GM03348 (cell line): ENCODE measurements around the gene MLYCD.
A peak's percentile ranks its signal among the peaks of the same experiment; 100 is the strongest.

ENCODE experiments used
- DNase-seq: peaks from one replicate; pipeline ENCODE4 v3.0.0; 2012; ENCODE audit warnings: low spot score

Gene MLYCD

DNA sequence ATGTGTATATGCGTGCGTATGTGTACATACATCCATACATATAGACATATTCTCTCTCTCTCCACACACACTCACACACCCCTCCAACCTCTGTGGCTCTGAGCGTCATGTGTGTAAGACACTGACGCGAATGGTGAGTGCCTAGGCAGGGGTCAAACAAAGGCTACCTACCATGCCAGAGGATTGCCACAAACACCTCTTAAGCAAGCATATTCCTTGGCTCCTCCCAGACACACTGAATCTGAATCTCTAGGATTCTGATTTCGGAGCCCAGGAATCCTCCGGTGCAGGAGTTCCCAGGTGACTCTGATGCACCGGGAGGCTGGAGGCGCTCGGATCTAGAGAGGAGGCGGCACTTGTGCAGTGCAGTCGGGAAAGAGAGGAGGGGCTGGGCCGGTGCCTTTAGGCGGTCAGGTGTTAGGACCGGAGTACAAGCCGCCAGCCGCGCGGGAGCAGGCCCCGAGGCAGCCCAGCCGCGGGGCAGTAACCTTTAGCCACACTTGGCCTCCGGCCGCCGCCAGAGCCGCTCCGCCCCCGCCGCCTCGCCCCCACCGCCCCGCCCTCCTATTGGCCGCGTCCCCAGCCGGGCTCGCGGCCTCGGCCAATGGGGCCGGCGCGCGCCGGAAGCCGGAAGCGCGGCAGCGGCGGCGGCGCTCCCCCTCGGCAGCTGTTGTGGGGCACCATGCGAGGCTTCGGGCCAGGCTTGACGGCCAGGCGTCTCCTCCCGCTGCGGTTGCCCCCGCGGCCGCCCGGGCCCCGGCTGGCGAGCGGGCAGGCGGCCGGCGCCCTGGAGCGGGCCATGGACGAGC, at the start of gene MLYCD:
Gene MLYCD (plus strand): TSS at position 653 of the 809 bp plus-strand sequence. CDS start 30 bp downstream, at position 683.
- DNase-seq, result peak; percentile 99

DNA sequence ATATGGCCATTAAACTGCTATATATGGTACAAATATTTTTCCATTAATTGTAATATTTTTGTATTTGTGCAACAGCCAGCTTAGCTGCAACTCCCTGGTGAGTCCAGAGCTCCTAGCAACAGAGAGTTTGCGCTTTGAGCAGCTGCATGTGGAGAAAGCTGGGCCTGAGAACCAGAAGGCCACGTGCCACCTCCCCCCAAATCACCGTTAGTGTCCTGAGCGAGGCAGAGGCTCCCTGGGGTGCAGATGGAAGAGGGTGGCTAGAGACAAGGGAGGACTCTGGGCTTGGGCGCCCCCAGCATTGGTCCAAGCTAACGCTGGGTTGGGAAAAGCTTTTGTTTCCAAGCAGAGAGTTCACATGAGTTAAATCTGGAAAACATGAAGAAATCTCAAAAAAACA, 49.5 kb upstream of the MLYCD start:
- no peak for DNase-seq

DNA sequence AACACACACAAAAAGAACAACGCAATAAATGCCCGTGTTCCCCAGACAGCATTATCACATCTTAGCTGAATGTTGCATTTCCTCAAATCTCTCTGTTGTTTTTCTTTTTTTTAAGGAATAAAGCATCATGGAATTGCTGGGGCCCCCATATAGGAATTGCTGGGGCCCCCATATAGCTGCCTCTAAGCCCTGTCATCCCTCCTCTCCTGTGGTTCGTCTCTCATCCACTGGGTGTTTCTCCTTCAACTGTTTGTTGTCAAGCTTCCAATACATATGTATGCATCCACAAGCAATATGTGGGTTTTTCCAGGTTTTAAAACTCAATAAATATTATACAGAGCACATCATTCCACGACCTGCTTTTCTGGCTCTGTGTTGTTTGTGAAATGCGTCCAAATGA, 48.0 kb upstream of the MLYCD start:
- no peak for DNase-seq

DNA sequence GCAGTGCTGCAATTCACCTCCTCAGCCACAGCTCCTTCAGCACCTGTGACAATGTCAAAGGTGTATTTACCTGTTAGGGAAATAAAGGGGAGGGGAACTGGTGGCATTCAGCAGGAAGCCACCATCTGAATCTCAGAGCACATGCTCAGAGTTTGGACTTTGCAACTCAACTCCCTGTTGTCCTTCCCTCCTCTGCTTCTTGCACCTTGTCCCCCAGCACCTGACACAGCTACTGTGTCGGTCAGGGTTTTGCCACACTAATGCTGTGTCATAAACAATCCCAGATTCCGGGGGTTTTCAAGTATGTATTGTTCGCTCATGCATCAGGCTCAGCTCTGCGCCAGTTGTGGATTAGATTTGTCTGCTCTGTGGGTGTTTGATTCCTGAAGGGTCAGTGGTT, 47.4 kb upstream of the MLYCD start:
- no peak for DNase-seq

DNA sequence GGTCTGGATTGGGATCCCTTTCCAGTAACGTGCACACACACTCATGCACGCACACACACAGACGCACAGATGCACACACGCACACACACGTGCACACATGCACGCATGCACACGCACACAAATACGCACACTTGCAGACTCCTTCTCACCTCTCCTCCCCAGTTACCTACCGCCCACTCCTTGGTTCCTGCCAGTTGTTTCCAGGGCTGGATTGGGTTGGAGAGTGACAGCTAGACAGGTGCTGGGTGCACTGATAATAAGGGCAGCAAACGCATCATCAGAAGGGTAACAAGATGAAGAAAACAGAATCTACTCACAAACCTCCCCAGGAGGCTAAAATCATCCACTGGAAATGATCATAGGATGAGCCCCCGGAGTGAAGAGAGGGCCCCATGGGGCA, 46.1 kb upstream of the MLYCD start:
- DNase-seq, result no peak

DNA sequence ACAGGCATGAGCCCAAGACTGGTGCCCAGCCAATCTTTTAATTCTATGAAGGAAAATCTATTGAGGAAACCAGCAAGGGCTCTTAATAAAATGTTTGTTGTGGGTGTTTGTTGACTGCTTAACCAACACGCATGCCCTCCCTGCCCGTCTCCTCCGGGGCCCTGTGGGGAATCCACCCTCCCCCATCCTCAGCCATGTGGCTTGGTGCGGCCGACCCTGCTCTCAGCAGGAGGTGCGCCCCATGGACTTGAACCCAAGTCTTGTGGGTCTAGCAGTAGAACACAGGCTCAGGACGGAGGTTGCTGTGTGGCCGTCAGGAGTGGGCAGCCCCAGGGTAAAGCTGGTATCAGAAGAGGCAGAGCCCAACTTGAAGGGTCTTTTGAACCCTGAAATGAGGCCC, 45.1 kb upstream of the MLYCD start:
- no peak for DNase-seq

DNA sequence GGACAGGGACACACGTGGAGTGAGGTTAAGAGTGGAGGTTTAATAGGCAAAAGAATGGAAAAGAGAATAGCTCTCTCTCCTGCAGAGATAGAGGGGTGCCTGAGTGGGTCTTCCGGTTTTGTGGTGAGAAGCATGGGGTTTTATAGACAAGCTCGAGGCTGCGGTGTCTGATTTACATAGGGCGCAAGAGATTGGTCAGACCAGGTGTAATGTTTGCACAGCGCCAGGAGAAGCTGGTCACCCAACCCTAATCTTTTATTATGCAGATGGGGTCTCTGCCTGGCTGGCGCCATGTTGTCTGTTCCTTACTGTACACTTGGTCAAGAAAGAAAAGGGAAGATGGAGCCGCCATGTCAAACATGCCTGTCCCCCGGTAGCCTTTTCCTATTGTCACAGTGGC, 44.5 kb upstream of the MLYCD start:
- DNase-seq, result no peak

DNA sequence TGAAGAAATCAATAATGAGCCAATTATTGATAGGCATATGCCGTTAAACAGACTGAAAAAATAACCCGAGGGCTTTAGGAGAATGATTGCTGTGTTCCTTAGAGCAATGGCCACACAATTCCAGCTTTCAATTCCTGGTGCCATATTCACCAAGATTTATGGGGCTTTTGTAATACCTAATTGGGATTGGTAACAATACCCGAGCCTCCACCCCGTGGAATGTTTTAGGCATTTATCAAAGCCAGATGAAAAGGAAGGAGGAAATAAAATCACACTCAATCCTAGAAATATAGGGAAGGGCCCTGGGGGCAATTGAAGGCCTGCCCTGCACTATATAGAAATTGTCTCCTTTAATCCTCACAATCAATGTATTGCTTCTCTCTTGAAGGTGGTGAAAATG, 42.1 kb upstream of the MLYCD start:
- DNase-seq, result no peak

DNA sequence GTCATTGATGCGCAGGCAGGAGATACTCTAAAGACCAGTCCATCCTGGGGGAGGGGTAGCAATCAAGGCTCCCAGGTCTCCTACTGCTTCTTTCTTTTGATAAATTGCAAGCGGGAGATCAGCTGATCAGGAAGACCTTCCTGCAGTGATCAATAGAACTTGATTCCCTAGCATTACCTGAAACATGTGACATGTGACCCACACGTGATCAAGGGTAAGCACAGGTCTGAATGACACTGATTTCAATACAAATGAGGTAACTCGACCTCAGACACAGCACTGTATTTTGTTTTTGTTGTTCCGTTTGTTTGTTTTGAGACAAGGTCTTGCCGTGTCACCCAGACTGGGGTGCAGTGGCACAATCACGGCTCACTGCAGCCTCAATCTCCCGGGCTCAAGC, 39.6 kb upstream of the MLYCD start:
- no peak for DNase-seq

DNA sequence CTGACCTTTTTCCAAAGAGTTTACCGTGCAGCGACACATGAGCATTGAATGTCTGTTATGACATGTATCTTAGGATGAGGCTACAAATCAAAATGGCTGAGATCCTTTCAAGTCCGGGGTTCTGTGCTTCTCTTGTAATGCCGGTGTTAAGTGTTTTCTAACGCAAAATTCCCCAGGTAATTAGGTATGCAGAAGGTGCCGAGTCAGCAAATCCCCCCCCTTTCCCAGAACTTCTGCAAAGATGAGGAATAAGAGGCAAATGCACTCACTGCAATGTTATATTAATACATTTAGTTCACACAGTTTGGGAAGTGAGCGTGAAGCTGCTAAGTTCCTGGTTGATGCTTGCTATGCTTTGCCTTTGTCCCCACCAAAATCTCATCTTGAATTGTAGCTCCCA, 36.3 kb upstream of the MLYCD start:
- no peak for DNase-seq

DNA sequence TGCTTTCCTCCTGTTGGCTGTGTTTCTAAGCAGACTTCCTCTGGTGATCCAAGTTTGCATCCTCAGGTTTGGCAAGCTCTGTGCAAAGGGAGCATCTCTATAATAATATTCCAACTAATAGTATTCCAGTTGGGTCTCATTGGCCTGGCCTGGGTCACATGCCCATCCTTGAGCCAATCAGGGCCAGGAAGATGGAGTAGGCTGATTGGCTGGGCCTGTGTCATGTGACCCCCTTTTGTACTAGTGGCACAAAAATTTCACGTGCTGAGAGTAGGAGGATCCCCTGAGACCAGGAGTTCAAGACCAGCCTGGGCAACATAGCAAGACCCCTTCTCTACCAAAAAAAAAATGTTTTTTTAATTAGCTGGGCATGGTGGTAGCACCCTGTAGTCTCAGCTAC, 35.2 kb upstream of the MLYCD start:
- DNase-seq, result no peak

DNA sequence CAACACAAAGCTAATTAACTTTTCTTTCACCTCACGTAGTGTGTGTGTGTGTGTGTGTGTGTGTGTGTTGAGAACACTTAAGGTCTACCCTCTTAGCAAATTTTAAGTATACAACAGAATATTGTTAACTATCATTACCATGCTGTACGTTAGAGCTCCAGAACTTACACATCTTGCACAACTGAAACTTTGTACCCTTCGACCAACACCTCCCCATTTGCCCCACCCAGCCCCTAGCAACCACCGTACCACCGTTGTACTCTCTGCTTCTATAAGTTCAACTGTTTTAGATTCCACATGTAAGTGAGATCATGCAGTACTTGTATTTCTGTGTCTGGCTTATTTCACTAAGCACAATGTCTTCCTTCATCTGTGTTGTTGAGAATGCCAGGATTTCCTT, 28.1 kb upstream of the MLYCD start:
- DNase-seq, result no peak

DNA sequence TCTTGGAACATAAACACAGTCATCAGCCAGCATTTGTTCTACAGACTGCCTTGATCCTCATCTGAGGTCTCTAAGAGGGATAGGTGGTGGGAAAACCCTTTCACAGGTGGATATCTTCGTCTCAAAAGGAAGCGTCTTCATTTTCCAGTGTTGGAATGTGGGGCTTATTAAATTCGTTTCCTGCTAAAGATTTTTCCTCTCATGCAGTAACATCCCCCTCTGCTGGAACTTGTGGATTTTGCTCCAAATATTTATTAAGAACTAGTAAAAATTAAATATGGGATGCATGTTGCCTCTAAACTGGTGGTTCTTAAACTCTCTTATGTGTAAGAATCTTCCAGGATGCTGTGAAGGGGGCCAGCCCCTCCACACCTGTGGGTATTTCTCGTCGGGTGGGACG, 20.1 kb upstream of the MLYCD start:
- DNase-seq, result peak; percentile 81

DNA sequence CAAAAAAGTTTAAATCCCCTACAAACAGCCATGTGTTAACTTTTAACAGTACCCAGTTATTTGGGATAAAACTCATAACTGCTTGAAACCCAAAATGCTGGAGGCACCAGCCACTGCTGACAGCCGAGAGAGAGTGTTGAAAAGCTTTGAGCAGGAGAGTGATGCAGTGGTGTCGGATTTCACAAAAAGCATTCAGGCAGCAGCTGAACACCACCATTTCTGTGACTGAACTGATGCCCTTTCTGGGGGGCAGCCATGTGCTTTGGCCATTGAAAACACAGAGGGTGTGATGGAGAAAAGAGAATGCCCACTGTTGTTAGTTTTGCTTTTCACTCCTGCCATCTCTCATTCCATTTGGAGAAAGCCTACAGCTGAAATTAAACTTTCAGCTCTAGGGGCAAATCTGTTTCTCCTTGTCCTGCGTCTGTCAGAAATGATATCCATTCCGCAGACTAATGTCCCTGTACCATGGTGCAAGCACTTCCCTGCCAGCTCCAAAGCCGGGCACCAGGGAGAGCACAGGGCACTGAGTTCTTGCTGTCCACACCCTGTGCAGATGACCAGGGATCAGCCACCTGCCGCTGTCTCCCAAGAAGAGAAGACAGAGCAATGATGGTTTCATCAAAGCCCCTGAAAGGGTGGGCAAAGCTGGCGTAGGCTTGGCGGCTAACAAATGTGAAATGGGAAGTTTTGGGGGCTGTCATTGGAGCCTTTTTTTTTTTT, 16.6 kb upstream of the MLYCD start:
- peak; percentile 12 for DNase-seq

DNA sequence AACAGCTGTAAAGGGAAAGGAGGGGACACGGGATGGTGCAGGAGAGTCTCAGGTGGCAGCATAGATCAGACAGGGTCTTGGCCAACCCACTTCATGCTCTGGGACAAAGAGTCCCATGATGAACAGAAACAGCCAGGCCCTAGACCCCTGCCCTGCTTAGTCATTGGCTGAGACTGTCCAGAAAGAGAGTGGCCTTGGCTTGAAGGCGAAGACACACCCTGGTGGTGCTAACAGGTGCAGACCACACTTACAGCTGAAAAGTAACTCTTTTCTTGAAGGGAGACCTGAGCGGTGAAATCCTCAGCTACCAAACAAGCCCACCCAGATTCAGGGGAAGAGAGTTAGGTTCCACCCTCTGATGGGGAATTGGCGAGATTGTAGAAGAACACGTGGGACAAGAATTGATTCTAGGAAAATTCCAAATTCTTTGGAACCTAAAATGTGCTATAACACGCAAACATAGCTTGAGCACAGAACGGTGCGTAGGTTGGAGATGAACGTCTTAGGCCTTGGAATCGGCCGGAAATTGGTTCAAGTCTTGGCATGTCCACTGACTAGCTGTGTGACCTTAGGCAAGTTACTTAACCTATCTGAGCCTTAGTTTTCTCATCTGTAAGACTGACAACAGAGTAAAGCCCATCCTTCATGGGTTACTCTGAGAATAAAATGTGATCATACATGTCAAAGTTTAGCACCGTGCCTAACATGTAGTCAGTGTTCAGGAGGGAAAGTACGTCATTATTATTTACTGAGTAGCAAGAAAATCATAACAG, 12.5 kb upstream of the MLYCD start:
- DNase-seq, result no peak

DNA sequence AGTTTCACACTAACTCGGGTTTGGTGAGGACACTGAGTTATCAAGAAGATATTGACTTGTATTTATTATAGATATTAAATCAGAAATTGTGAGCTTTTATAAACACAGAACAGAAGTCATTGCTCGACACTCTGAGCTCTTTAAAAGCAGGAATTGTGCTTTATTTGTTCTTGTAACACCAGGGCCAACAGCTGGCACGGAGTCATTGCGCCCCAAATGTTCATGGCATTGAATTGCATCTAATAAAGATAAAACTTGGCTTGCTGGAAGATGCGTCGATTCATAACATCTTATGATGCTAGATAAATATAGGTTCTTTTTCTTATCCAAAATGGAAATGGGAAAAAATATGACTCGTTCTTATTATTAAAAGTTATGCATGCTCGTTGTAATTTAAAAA, 11.8 kb upstream of the MLYCD start:
- DNase-seq, result peak; percentile 20

DNA sequence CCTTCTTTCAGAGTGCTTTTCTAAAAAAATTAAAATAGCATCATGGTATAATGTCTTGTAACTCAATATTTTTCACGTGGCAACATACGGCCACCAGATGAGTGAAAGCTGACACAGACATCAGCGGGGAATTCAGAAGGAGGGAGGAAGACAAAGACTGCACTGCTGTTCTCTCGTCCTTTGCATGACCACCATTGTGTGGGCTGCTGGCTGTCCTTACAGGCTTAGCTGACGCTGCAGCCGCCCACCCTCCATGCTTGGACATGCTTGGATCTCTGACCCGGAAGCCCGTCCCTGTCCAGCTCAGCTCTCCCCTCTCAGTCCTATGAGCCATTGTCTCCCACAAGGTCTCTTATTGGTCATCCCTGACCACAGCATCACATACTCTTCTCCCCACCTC, 11.4 kb upstream of the MLYCD start:
- DNase-seq, result peak; percentile 23

DNA sequence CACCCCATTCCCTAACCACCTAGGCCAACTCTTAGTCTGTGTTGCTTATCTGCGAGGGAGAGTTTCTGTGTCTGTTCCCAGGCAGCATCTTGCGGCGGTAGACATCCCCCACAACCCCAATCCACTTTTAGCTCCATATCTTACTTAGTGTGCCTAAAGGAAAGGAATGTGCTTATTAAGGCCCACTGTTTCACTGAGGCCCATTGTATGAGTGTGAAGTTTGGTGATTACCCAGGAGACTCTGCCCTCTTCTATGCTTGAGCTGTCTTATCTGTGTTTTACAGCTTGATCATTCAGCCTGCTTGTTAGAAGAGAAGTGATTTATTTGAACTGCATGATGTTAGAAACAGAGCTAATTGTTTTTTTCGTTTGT, 10.3 kb upstream of the MLYCD start:
- no peak for DNase-seq

DNA sequence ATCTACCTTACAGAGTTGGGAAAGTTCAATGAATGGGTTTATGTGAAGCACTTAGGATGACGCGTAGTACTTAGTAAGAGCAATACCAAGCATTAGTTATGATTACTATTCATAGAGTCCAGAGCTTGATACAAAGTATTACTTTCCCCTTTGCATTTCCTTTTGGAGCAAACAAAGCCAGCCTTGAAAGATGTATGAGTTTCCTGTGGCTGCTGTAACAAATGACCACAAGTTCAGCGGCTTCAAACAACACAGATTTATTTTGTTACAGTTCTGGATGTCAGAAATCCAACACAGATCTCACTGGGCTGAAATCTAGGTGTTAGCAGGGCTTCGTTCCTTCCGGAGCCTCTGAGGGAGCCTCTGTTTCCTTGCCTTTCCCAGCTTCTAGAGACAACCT, 8.6 kb upstream of the MLYCD start:
- DNase-seq, result no peak

DNA sequence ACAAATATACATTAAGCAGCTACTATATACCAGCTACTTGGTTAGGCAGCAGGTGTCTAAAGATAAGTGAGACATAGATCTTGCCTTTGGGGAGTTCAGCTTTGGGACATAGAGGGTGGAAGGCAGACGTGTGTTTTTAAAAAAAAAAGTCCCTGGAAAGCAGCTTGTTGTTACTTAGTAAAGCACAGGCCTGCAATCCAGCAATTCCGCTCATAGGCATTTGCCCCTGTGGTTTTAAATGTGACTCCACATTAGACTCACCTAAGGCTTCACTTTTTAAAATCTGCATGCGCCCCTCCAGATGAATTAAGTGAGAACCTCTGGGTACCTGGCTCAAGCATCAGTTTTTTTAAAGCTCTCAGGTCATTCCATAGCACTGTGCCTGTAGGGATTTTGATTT, 7.2 kb upstream of the MLYCD start:
- no peak for DNase-seq

DNA sequence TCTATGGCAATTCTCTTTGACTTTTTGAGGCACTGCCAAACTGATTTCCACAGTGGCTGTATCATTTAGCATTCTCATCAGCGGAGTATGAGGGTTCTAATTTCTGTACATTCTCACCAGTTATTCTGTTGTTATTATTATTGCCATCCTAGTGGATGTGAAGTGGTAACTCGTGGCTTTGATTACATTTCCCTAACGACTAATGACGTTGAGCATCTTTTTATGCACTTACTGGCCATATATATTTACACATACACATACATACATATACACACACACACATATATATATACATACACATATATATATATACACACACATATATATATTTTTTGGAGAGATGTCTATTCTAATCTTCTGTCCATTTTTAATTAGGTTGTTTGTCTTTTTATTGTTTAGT, 3.7 kb upstream of the MLYCD start:
- DNase-seq, result no peak

DNA sequence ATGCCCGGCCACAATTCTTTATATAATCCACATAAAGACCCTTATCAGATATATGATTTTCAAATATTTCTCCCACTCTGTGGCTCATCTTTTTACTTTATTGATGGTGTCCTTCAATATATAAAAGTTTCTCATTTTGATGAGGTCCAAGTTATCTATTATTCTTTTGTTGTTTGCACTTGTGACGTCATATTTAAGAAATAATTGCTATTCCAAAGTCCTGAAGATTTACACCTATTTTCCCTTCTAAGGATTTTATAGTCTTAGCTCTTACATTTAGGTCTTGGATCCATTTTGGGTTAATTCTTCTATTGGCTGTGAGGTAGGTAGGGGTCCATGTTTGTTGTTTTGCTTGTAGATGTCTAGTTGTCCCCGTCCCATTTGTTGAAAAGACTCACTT, 3.0 kb upstream of the MLYCD start:
- no peak for DNase-seq

DNA sequence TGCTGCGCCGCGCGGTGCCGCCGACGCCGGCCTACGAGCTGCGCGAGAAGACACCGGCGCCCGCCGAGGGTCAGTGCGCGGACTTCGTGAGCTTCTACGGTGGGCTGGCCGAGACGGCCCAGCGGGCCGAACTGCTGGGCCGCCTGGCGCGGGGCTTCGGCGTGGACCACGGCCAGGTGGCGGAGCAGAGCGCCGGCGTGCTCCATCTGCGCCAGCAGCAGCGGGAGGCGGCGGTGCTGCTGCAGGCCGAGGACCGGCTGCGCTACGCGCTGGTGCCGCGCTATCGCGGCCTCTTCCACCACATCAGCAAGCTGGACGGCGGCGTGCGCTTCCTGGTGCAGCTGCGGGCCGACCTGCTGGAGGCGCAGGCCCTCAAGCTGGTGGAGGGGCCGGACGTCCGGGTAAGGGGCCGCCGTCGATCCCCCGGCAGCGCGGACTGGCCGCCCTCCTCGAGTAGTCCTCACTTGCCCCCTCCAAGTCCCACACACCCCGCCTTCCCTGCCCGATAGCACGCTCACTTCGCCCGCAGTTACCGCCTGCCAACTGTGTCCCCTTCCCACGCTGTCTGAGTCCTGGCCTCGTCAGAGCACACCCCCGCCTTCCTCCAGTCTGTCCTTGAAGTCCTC, 470 bp downstream of the MLYCD start:
- peak; percentile 70 for DNase-seq
